ENCODE measurements around the gene POLG.

Gene POLG

GRCh38 chr15:89321521-89322410 is 12.9 kb downstream of the POLG start:
- ATAC-seq (ENCODE audit: insufficient read depth, low read depth) (0 out of 3 replicates have a peak, but pooled peaks have one; percentile 20), DNase-seq (no peak)
- H3K9me3 ChIP-seq (ENCODE audit: insufficient read depth, low read length, severe bottlenecking) = no peaks in the 10 kb centered on the region
- peaks cover 83% of the 10 kb centered on the region for H3K79me2 ChIP-seq (ENCODE audit: insufficient read depth, low read length)
- TF ChIP-seq, protein P1, sequence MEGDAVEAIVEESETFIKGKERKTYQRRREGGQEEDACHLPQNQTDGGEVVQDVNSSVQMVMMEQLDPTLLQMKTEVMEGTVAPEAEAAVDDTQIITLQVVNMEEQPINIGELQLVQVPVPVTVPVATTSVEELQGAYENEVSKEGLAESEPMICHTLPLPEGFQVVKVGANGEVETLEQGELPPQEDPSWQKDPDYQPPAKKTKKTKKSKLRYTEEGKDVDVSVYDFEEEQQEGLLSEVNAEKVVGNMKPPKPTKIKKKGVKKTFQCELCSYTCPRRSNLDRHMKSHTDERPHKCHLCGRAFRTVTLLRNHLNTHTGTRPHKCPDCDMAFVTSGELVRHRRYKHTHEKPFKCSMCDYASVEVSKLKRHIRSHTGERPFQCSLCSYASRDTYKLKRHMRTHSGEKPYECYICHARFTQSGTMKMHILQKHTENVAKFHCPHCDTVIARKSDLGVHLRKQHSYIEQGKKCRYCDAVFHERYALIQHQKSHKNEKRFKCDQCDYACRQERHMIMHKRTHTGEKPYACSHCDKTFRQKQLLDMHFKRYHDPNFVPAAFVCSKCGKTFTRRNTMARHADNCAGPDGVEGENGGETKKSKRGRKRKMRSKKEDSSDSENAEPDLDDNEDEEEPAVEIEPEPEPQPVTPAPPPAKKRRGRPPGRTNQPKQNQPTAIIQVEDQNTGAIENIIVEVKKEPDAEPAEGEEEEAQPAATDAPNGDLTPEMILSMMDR (IDR thresholded peaks at IDR 0.05; ENCODE audit: borderline replicate concordance, extremely low read depth, low read length, poor library complexity, severe bottlenecking) = peak; percentile 13
- no peak for TF ChIP-seq EZH2 (IDR thresholded peaks at IDR 0.05; ENCODE audit: borderline replicate concordance, low read depth, low read length, severe bottlenecking)
- peaks cover 87% of the 10 kb centered on the region for H4K20me1 ChIP-seq (ENCODE audit: insufficient read depth, low read length)
- H3K27ac ChIP-seq (ENCODE audit: low read length) = no peak overlapping the region
- H3K36me3 ChIP-seq (ENCODE audit: insufficient read depth, low read length) = peaks cover 100% of the 10 kb centered on the region
- H3K4me3 ChIP-seq (ENCODE audit: low read depth in 1 of 2, low read length in 2 of 2) = no peak overlapping the region
- H3K9ac ChIP-seq (ENCODE audit: low read depth, low read length) = no peak overlapping the region
- peaks cover 28% of the 10 kb centered on the region for H3K4me1 ChIP-seq (ENCODE audit: insufficient read depth, low read length)
- no peaks in the 10 kb centered on the region for H3K27me3 ChIP-seq (ENCODE audit: insufficient read depth, low read length, poor library complexity)
- H2AFZ ChIP-seq (ENCODE audit: low read depth, low read length) = no peak overlapping the region
- no peak overlapping the region for H3K4me2 ChIP-seq (ENCODE audit: insufficient read depth, low read length)

- TF ChIP-seq, protein P1 (IDR thresholded peaks at IDR 0.05; ENCODE audit: borderline replicate concordance, extremely low read depth, low read length, poor library complexity, severe bottlenecking) = no peak
- no peak for TF ChIP-seq EZH2 (IDR thresholded peaks at IDR 0.05; ENCODE audit: borderline replicate concordance, low read depth, low read length, severe bottlenecking)
- Histone ChIP-seq H3K79me2 (ENCODE audit: insufficient read depth, low read length) (peaks cover 68% of the 10 kb centered on the region), H3K4me3 (ENCODE audit: low read depth in 1 of 2, low read length in 2 of 2) (no peak overlapping the region), H3K4me2 (ENCODE audit: insufficient read depth, low read length) (no peak overlapping the region), H3K4me1 (ENCODE audit: insufficient read depth, low read length) (peaks cover 17% of the 10 kb centered on the region), H4K20me1 (ENCODE audit: insufficient read depth, low read length) (peaks cover 71% of the 10 kb centered on the region), H3K27me3 (ENCODE audit: insufficient read depth, low read length, poor library complexity) (no peaks in the 10 kb centered on the region), H3K36me3 (ENCODE audit: insufficient read depth, low read length) (peaks cover 100% of the 10 kb centered on the region), H3K9ac (ENCODE audit: low read depth, low read length) (no peak overlapping the region), H2AFZ (ENCODE audit: low read depth, low read length) (no peak overlapping the region), H3K9me3 (ENCODE audit: insufficient read depth, low read length, severe bottlenecking) (no peaks in the 10 kb centered on the region), H3K27ac (ENCODE audit: low read length) (no peak overlapping the region)
- ATAC-seq (ENCODE audit: insufficient read depth, low read depth) = no peak
- DNase-seq = no peak
These were observed 14.4 kb downstream of the POLG start for GRCh38 chr15:89320200-89320599.

GRCh38 chr15:89319678-89320077 is 14.9 kb downstream of the POLG start:
- ATAC-seq (ENCODE audit: insufficient read depth, low read depth) (no peak), DNase-seq (no peak)
- peaks cover 100% of the 10 kb centered on the region for H3K36me3 ChIP-seq (ENCODE audit: insufficient read depth, low read length)
- H3K9me3 ChIP-seq (ENCODE audit: insufficient read depth, low read length, severe bottlenecking) = no peaks in the 10 kb centered on the region
- peaks cover 62% of the 10 kb centered on the region for H3K79me2 ChIP-seq (ENCODE audit: insufficient read depth, low read length)
- H3K27me3 ChIP-seq (ENCODE audit: insufficient read depth, low read length, poor library complexity) = no peaks in the 10 kb centered on the region
- H3K4me3 ChIP-seq (ENCODE audit: low read depth in 1 of 2, low read length in 2 of 2) = no peak overlapping the region
- H3K9ac ChIP-seq (ENCODE audit: low read depth, low read length) = no peak overlapping the region
- H3K4me1 ChIP-seq (ENCODE audit: insufficient read depth, low read length) = peaks cover 15% of the 10 kb centered on the region
- H2AFZ ChIP-seq (ENCODE audit: low read depth, low read length) = no peak overlapping the region
- TF ChIP-seq, protein P1 (IDR thresholded peaks at IDR 0.05; ENCODE audit: borderline replicate concordance, extremely low read depth, low read length, poor library complexity, severe bottlenecking) = no peak
- no peak for TF ChIP-seq EZH2 (IDR thresholded peaks at IDR 0.05; ENCODE audit: borderline replicate concordance, low read depth, low read length, severe bottlenecking)
- no peak overlapping the region for H3K4me2 ChIP-seq (ENCODE audit: insufficient read depth, low read length)
- H3K27ac ChIP-seq (ENCODE audit: low read length) = no peak overlapping the region
- peaks cover 66% of the 10 kb centered on the region for H4K20me1 ChIP-seq (ENCODE audit: insufficient read depth, low read length)
